Fibroblast of lung (primary cell): ENCODE results near the gene DBT. TPM values are rescaled to one million over a fixed set of nuclear protein-coding genes. Genes with fewer than 3 reads are reported as not detected.

Experiments
- DNase-seq, 2 donors: peaks; one replicate each; pipeline versions ENCODE4 v3.0.0 to v3.0.0-alpha.2; 2010; ENCODE audit warnings: low read depth in 2 of 2
- H2AFZ ChIP-seq: 2 replicates; pipeline ENCODE4 v1.5.1; 2012; ENCODE audit warnings: low read length, control low read depth, inconsistent platforms
- H3K27ac ChIP-seq: 2 replicates; pipeline ENCODE4 v1.5.1; 2011; ENCODE audit warnings: low read length, control low read depth; ENCODE audit not compliant: insufficient read depth
- H3K27me3 ChIP-seq: 2 replicates; pipeline ENCODE4 v1.5.1; 2011; ENCODE audit warnings: mild to moderate bottlenecking, low read length; ENCODE audit not compliant: control insufficient read depth, insufficient read depth
- H3K36me3 ChIP-seq: 2 replicates; pipeline ENCODE4 v1.5.1; 2011; ENCODE audit warnings: low read length; ENCODE audit not compliant: control insufficient read depth, insufficient read depth
- H3K4me1 ChIP-seq: 2 replicates; pipeline ENCODE4 v1.5.1; 2011; ENCODE audit warnings: low read length; ENCODE audit not compliant: control insufficient read depth, insufficient read depth; ENCODE audit errors: extremely low read depth
- H3K4me2 ChIP-seq: 2 replicates; pipeline ENCODE4 v1.5.1; 2011; ENCODE audit warnings: low read length, control low read depth; ENCODE audit not compliant: insufficient read depth; ENCODE audit errors: extremely low read depth
- H3K4me3 ChIP-seq, 4 experiments: fragments of 200-600 bp in 1 of 4; sonication (generic) in 1 of 4; replicated peaks in 1 of 4; 2 replicates each; pipeline ENCODE4 v1.5.1; 2011 to 2016; ENCODE audit warnings: low read length in 4 of 4, low read depth in 3 of 4, mild to moderate bottlenecking in 3 of 4, control low read depth in 2 of 4, inconsistent platforms in 1 of 4, mixed read lengths in 1 of 4; ENCODE audit not compliant: insufficient read depth in 1 of 4; ENCODE audit errors: control extremely low read depth in 1 of 4
- H3K79me2 ChIP-seq: 2 replicates; pipeline ENCODE4 v1.5.1; 2012; ENCODE audit warnings: mild to moderate bottlenecking, low read length, inconsistent platforms; ENCODE audit not compliant: control insufficient read depth, insufficient read depth
- H3K9ac ChIP-seq: 2 replicates; pipeline ENCODE4 v1.5.1; 2011; ENCODE audit warnings: mild to moderate bottlenecking, low read length, control low read depth; ENCODE audit not compliant: insufficient read depth
- H3K9me3 ChIP-seq: 2 replicates; pipeline ENCODE4 v1.5.1; 2012; ENCODE audit warnings: low read depth, low read length; ENCODE audit not compliant: control insufficient read depth, insufficient read depth
- H4K20me1 ChIP-seq: 2 replicates; pipeline ENCODE4 v1.5.1; 2011; ENCODE audit warnings: low read length; ENCODE audit not compliant: control insufficient read depth, insufficient read depth; ENCODE audit errors: extremely low read depth
- CTCF ChIP-seq, 2 donors: IDR thresholded peaks in 1 of 2; conservative IDR thresholded peaks in 1 of 2; 1 replicate in 1 of 2; 2 replicates in 1 of 2; pipeline ENCODE4 v1.5.1; 2011 to 2012; ENCODE audit warnings: low read length in 2 of 2, control low read depth in 1 of 2, inconsistent platforms in 1 of 2, low read depth in 1 of 2, mild to moderate bottlenecking in 1 of 2
- EZH2 ChIP-seq: IDR thresholded peaks from 2 replicates; pipeline ENCODE4 v1.5.1; 2012; ENCODE audit warnings: low read length, control low read depth, mild to moderate bottlenecking; ENCODE audit errors: missing control alignments
- polyA plus RNA-seq, 2 donors: library from polyadenylated mRNA; depleted of rRNA in 1 of 2; stranded (reverse) in 1 of 2; unstranded in 1 of 2; fragments of >200 nt; gene quantifications; 2 replicates each; pipeline ENCODE4 v1.2.1, GENCODE V29; 2011 to 2012; ENCODE audit warnings: missing spikeins in 1 of 2
- total RNA-seq: library from RNA; depleted of rRNA; stranded (reverse); fragments of >200 nt; gene quantifications from 2 replicates; pipeline ENCODE4 v1.2.1, GENCODE V29; 2014

DBT gene
- total and polyA plus RNA-seq, 2 donors (not counting 1 experiment from before 2014, with no cell fraction given): 7.9 to 9.4 TPM

GRCh38 chr1:100217834-100218233 is 31.8 kb downstream of the DBT start:
- H3K27ac ChIP-seq: no peak overlapping the region
- no peaks in the 10 kb centered on the region for H3K27me3 ChIP-seq
- DNase-seq: no peak
- H3K9ac ChIP-seq: no peak overlapping the region
- no peak for TF ChIP-seq CTCF (conservative IDR thresholded peaks at IDR 0.05 in 1 of 2, IDR thresholded peaks at IDR 0.05 in 1 of 2; ENCODE audit: low read depth in 1 of 2, low read length in 2 of 2)
- no peak for TF ChIP-seq EZH2
- no peaks in the 10 kb centered on the region for H3K4me1 ChIP-seq
- H3K79me2 ChIP-seq: no peaks in the 10 kb centered on the region
- no peaks in the 10 kb centered on the region for H4K20me1 ChIP-seq
- H3K4me3 ChIP-seq: no peak overlapping the region
- no peak overlapping the region for H3K4me2 ChIP-seq
- no peak overlapping the region for H2AFZ ChIP-seq
- H3K9me3 ChIP-seq: no peaks in the 10 kb centered on the region
- peaks cover 5% of the 10 kb centered on the region for H3K36me3 ChIP-seq

GRCh38 chr1:100215101-100215500 is 34.5 kb downstream of the DBT start:
- H3K36me3 ChIP-seq: peaks cover 5% of the 10 kb centered on the region
- no peaks in the 10 kb centered on the region for H3K4me1 ChIP-seq
- no peak overlapping the region for H3K4me2 ChIP-seq
- no peaks in the 10 kb centered on the region for H3K27me3 ChIP-seq
- TF ChIP-seq EZH2 (no peak), CTCF (conservative IDR thresholded peaks at IDR 0.05 in 1 of 2, IDR thresholded peaks at IDR 0.05 in 1 of 2; ENCODE audit: low read depth in 1 of 2, low read length in 2 of 2) (no peak)
- H4K20me1 ChIP-seq: no peaks in the 10 kb centered on the region
- H2AFZ ChIP-seq: no peak overlapping the region
- no peak overlapping the region for H3K27ac ChIP-seq
- no peaks in the 10 kb centered on the region for H3K79me2 ChIP-seq
- no peak for DNase-seq
- H3K9ac ChIP-seq: no peak overlapping the region
- H3K9me3 ChIP-seq: no peaks in the 10 kb centered on the region
- no peak overlapping the region for H3K4me3 ChIP-seq

- H3K4me2 ChIP-seq: no peak overlapping the region
- H3K4me3 ChIP-seq: no peak overlapping the region
- no peak for TF ChIP-seq EZH2
- TF ChIP-seq CTCF (conservative IDR thresholded peaks at IDR 0.05 in 1 of 2, IDR thresholded peaks at IDR 0.05 in 1 of 2; ENCODE audit: low read depth in 1 of 2, low read length in 2 of 2): no peak
- H3K36me3 ChIP-seq: peaks cover 2% of the 10 kb centered on the region
- H2AFZ ChIP-seq: no peak overlapping the region
- no peak overlapping the region for H3K9ac ChIP-seq
- H4K20me1 ChIP-seq: no peaks in the 10 kb centered on the region
- DNase-seq: no peak
- no peak overlapping the region for H3K27ac ChIP-seq
- no peaks in the 10 kb centered on the region for H3K79me2 ChIP-seq
- H3K27me3 ChIP-seq: no peaks in the 10 kb centered on the region
- no peaks in the 10 kb centered on the region for H3K9me3 ChIP-seq
- H3K4me1 ChIP-seq: no peaks in the 10 kb centered on the region
These were observed 36.5 kb downstream of the DBT start for GRCh38 chr1:100213141-100213540.
